ENCODE results near the gene GALNT7. TPM values are rescaled to one million over a fixed set of nuclear protein-coding genes. Genes with fewer than 3 reads are reported as not detected.

The GALNT7 gene
- total RNA-seq, 1 donor from 2014 or later = 36.7 TPM

DNA sequence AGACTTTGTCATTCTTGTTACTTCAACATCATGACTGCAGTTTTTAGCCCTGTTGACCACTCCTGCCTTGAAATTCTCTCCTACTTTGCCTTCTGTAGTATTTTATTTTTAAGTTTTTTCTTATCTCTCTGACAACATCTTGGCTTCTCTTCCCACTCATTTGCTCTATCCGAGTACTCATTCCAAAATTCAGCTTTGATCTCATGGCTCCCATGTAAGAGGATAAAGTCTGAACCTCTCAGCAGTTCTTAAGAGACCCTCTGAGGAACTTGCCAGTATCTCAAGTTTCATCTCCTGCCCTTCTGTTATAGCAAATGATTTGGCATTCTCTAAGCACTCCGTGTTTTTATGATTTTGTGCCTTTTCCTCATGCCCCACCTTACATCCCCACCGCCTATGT lies 67.7 kb downstream of the GALNT7 start:
- DNase-seq (ENCODE audit: low spot score in 2 of 2, unreplicated experiment in 2 of 2) = no peak
- peak overlapping the region; percentile 11 for H3K27ac Mint-ChIP-seq
- H3K9me3 Mint-ChIP-seq = no peaks in the 10 kb centered on the region
- H3K36me3 Mint-ChIP-seq = no peaks in the 10 kb centered on the region
- peaks cover 16% of the 10 kb centered on the region for H3K4me1 Mint-ChIP-seq
- TF ChIP-seq, protein P1, sequence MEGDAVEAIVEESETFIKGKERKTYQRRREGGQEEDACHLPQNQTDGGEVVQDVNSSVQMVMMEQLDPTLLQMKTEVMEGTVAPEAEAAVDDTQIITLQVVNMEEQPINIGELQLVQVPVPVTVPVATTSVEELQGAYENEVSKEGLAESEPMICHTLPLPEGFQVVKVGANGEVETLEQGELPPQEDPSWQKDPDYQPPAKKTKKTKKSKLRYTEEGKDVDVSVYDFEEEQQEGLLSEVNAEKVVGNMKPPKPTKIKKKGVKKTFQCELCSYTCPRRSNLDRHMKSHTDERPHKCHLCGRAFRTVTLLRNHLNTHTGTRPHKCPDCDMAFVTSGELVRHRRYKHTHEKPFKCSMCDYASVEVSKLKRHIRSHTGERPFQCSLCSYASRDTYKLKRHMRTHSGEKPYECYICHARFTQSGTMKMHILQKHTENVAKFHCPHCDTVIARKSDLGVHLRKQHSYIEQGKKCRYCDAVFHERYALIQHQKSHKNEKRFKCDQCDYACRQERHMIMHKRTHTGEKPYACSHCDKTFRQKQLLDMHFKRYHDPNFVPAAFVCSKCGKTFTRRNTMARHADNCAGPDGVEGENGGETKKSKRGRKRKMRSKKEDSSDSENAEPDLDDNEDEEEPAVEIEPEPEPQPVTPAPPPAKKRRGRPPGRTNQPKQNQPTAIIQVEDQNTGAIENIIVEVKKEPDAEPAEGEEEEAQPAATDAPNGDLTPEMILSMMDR (IDR thresholded peaks at IDR 0.05; ENCODE audit: unreplicated experiment) = no peak
- no peak overlapping the region for H3K4me3 Mint-ChIP-seq
- H3K27me3 Mint-ChIP-seq (ENCODE audit: low read depth) = no peaks in the 10 kb centered on the region

DNA sequence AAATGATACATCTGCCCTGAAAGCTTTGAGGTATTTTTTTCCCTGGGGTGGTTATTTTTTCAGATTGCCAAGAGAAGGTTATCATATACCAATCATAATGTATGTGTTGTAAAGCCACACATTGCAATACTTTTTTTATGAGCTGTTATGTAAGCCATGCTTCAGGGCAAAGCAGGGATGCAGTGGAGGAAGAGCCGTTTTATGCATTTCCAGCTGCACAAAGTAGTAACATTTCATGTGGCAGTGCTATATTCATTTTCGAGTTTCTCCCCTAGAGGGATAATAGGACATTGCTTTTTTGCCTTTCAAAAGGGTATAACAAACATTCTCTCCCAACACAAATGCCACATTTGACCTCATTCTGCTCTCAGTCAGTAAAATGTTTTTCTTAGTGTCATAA lies 68.5 kb downstream of the GALNT7 start:
- Mint-ChIP-seq H3K4me1 (peaks cover 13% of the 10 kb centered on the region), H3K9me3 (no peaks in the 10 kb centered on the region), H3K4me3 (no peak overlapping the region), H3K36me3 (no peaks in the 10 kb centered on the region), H3K27me3 (ENCODE audit: low read depth) (no peaks in the 10 kb centered on the region), H3K27ac (no peak overlapping the region)
- TF ChIP-seq, protein P1 (IDR thresholded peaks at IDR 0.05; ENCODE audit: unreplicated experiment) = peak; percentile 22
- no peak for DNase-seq (ENCODE audit: low spot score in 2 of 2, unreplicated experiment in 2 of 2)

DNA sequence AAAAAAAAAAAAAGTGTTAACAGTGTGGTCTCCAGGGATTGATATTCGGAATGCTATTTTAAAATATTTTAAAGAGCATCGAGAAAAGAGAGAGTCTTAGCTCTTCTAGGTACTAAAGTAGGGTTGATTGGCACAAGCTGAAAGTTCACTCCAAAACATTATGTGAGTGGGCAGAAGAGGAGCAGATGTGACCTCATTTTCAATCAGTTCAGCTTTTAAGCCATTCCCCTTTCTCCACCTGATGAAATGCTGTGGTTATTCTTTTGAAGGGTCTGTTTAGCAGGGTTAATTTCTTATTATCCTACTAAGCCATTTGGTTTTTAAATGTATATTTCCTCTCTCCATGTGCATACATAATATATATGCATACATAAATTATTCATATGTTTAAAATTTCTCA lies 69.2 kb downstream of the GALNT7 start:
- no peak for DNase-seq (ENCODE audit: low spot score in 2 of 2, unreplicated experiment in 2 of 2)
- H3K9me3 Mint-ChIP-seq = no peaks in the 10 kb centered on the region
- H3K4me1 Mint-ChIP-seq = peaks cover 13% of the 10 kb centered on the region
- no peaks in the 10 kb centered on the region for H3K36me3 Mint-ChIP-seq
- no peak overlapping the region for H3K27ac Mint-ChIP-seq
- TF ChIP-seq, protein P1 (IDR thresholded peaks at IDR 0.05; ENCODE audit: unreplicated experiment) = no peak
- H3K4me3 Mint-ChIP-seq = no peak overlapping the region
- H3K27me3 Mint-ChIP-seq (ENCODE audit: low read depth) = no peaks in the 10 kb centered on the region

DNA sequence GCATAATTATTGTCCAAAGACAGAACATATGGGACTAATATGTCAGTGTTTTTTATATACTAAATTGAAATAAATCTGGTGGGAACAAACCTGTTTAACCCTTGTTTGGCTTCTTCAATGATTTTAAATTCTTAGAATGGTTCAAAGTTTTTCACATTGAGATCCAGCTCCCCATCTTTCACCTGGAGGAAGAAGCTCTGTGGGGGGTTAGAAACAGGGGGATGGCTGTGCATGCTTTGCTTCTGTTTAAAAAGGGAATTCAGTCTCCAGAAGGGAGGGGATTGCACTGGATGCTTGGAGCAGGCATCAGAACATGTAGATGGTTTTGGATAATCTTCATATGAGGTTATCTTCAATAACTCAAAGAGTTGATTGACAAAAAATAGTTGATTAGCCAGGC lies 72.1 kb downstream of the GALNT7 start:
- no peaks in the 10 kb centered on the region for H3K36me3 Mint-ChIP-seq
- H3K4me3 Mint-ChIP-seq = no peak overlapping the region
- TF ChIP-seq, protein P1 (IDR thresholded peaks at IDR 0.05; ENCODE audit: unreplicated experiment) = no peak
- no peaks in the 10 kb centered on the region for H3K9me3 Mint-ChIP-seq
- no peaks in the 10 kb centered on the region for H3K27me3 Mint-ChIP-seq (ENCODE audit: low read depth)
- H3K4me1 Mint-ChIP-seq = peaks cover 13% of the 10 kb centered on the region
- H3K27ac Mint-ChIP-seq = no peak overlapping the region
- no peak for DNase-seq (ENCODE audit: low spot score in 2 of 2, unreplicated experiment in 2 of 2)

DNA sequence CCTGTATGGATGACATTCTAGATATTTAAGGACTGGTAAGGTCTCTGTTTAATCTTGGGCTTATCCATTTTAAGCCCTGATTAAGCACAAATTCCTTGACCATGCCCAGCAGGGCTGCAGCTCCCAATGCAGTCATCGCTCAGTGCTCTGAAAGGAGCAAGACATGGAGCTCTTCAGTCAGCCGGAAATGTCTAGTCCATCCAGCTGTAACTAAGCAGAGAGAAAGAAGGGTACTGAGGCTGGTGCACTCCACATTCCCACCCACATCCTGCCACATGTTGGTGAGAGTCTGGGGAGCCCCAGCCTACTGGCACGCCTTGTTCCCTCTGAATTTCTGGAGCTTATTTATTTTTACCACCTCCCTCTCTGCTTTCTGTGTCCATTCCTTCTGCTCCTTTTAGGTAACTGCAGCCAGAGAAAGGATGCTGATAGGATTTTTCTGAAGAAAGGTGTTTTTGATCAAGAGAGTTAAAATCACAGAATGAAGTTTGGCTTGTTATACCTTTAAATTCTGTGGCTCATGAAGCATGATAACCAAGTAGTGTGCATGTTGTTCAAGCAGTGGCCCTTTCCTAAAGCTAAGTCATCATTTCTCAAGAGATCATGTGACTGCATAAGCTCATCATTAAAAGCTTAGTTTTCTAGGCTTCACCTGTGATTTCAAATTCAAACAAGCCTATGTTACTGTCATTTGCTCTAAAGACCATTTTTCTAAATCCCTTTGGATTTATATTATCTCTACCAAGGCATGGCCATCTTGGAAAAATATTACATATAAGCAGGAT lies 74.0 kb downstream of the GALNT7 start:
- Mint-ChIP-seq H3K4me3 (no peak overlapping the region), H3K27ac (no peak overlapping the region), H3K9me3 (no peaks in the 10 kb centered on the region), H3K4me1 (peaks cover 4% of the 10 kb centered on the region), H3K27me3 (ENCODE audit: low read depth) (no peaks in the 10 kb centered on the region), H3K36me3 (peaks cover under 1% of the 10 kb centered on the region)
- TF ChIP-seq, protein P1 (IDR thresholded peaks at IDR 0.05; ENCODE audit: unreplicated experiment) = no peak
- no peak for DNase-seq (ENCODE audit: low spot score in 2 of 2, unreplicated experiment in 2 of 2)
